Glomerular endothelial cell (primary cell): ENCODE measurements around the gene P2RY12. TPM values are rescaled to one million over a fixed set of nuclear protein-coding genes. Genes with fewer than 3 reads are reported as not detected.

Experiments
- DNase-seq: peaks from one replicate; pipeline ENCODE4 v3.0.0-alpha.2; 2011; ENCODE audit warnings: low read depth, low spot score; ENCODE audit errors: extremely low read depth
- total RNA-seq: library from RNA; depleted of rRNA; stranded (reverse); fragments of >200 nt; gene quantifications from 2 replicates; pipeline ENCODE4 v1.2.3, GENCODE V29; 2015

Gene P2RY12
- total RNA-seq, 1 donor from 2014 or later, result not detected

- DNase-seq, result no peak
Measured at GRCh38 chr3:151309566-151309965, 75.0 kb downstream of the P2RY12 start.

- no peak for DNase-seq
Measured at GRCh38 chr3:151307583-151308488, 76.7 kb downstream of the P2RY12 start.

GRCh38 chr3:151307131-151307530 lies 77.4 kb downstream of the P2RY12 start:
- no peak for DNase-seq

GRCh38 chr3:151306168-151306810 lies 78.3 kb downstream of the P2RY12 start:
- no peak for DNase-seq

DNA sequence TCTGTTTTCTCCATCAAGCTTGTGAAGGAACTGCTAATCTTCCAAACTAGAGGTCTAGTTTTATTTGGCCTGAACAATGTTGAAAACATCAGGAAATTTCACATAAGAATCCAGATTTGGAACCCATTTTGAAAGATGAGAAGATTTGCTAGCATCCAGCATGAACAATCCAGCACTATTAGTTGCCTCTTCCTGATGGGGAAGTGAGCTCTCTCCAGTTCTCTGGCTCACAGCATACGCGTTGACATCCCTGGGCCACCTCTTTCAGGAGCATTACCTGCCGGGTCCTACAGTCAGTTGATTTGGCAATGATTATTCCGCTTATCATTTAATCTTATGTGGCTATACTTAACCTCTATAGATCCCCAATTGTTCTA lies 78.8 kb downstream of the P2RY12 start:
- DNase-seq, result no peak

- no peak for DNase-seq
Measured at GRCh38 chr3:151305060-151305774, 79.3 kb downstream of the P2RY12 start.

DNA sequence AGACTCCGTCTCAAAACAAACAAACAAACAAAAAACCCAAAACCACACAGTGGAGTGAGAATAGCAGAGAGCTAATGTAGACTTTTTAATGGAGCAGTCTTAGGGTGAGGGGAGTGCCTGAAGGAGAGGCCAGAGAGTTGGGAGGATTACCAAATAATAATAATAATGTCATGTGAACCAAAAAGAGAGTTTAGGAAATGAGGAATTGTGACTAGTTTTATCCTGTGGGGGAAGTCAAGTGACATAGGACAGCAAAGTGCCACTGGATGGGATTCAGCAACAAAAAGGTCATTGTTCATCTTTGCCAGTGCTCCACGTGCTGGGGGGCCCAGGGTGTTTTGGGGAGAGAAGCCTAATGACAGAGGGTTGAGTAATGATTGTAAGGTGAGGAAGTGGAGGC lies 80.8 kb downstream of the P2RY12 start:
- DNase-seq, result no peak

- no peak for DNase-seq
Measured at GRCh38 chr3:151301787-151302186, 82.8 kb downstream of the P2RY12 start.

DNA sequence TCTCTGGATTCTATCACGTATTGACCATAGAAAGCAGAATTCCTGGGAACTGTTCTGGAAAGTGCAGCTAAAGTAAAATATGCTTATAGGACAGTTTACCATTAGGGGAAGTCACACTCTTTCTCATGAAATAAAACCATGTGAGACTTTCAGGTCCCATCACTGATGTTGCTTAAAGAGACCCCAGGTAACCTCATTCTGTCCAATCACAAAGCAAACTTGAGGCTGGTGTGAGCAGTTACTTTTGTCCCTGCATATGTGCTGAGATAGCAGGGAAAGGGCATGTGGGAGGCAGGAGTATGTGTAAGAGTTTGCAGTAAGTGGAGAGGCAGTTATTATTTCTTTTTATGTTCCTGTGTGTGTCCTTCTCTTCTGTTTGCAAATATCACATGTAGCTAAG lies 84.0 kb downstream of the P2RY12 start:
- no peak for DNase-seq

DNA sequence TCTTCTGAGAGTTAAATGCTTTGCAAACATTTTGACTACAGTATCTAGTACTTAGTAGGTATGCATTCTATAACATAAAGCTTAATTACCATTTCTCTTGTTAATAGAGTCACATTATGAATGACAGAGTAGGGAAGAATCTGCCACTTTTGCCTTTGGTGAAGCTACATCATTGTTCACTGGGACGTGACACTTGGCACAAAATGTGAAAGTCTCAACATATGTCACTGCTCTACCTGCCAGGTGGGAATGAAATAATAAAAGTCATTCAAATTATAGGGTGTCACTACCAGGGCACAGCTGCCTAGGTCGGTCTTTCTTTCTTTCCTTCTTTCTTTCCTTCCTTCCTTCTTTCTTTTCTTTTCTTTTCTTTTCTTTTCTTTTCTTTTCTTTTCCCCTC lies 85.5 kb downstream of the P2RY12 start:
- no peak for DNase-seq

DNA sequence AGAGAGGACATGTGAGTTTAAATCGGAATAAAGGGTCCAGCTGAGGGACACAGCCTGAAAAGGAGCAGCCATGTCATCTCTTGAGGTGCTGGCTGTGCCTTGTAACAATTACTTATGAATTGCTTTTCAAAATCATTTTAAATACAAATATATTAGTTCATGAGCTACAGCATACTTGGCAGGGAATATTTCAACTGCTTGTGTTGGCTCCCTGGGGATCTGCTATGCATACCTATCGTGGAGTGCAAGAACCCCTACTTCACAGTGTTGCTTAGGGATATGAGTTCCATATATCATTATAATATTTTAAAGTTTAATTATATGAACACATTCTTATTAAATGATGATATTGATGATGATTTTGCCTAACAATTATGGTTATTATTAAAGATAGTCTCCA lies 87.1 kb downstream of the P2RY12 start:
- DNase-seq, result no peak

DNA sequence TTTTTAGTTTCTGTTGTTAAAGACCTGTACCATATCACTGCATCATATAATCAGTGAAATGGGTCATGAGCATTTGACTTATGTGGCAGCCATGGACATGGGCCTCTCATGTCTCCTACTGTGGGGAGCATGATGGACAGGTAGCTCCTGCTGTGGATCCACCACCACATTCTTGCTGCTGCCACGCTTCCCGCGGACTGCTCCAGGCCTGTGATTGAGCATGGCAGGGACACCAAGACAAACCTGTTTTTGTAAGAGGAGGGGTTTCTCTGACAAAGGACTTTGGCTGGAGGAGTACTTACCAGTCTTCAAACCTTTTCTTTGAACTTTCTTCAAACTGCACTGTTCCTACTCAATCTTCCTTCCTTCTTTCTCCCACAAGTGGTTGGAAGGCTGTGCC lies 88.3 kb downstream of the P2RY12 start:
- DNase-seq, result no peak

GRCh38 chr3:151293127-151293526 lies 91.4 kb downstream of the P2RY12 start:
- DNase-seq, result no peak

DNA sequence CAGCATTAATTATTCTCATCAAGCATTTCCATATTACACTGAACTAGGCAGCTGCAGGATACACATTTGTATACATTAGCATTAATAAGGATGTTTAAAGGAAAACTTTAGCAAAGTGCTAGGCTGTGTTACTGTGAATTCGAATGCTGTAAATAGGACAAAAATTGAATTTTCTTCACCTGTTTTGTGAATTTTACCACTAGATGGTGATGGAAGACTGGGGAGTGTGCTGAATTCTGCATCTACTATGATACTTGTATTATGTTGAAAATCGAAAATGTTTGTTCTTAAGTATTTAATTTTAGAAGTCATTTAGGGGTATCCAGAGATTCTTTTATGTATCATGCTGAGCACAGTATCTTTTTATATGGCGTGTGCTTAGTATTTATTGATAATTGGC lies 93.9 kb downstream of the P2RY12 start:
- DNase-seq, result no peak

- DNase-seq, result no peak
Measured at GRCh38 chr3:151289445-151289844, 95.1 kb downstream of the P2RY12 start.

Other genes starting within 250 kb of the P2RY12 start
- not detected in 2 replicates for gene GPR171, start 181.5 kb downstream of the P2RY12 start, total RNA-seq
- not detected in 2 replicates for gene P2RY14, start 106.2 kb downstream of the P2RY12 start, total RNA-seq
- gene GPR87, start 67.9 kb downstream of the P2RY12 start, total RNA-seq, result 0.53 TPM in 1 of 2 replicates, not detected in the other
- not detected in 2 replicates for gene P2RY13, start 55.2 kb downstream of the P2RY12 start, total RNA-seq
- under 0.01 and 0.18 TPM in 2 replicates for gene IGSF10, start 76.3 kb upstream of the P2RY12 start, total RNA-seq